Amniotic stem cell (primary cell): ENCODE measurements around the gene ENAH.
"Not testable (repeated sequence)": the region's sequence is repeated elsewhere in the genome, so short reads cannot be mapped to it uniquely, and the experiment has no call there.

Experiments
- DNase-seq: peaks from one replicate; lab custom pipeline; 2025; lab: John Stamatoyannopoulos, UW

The ENAH gene

DNA sequence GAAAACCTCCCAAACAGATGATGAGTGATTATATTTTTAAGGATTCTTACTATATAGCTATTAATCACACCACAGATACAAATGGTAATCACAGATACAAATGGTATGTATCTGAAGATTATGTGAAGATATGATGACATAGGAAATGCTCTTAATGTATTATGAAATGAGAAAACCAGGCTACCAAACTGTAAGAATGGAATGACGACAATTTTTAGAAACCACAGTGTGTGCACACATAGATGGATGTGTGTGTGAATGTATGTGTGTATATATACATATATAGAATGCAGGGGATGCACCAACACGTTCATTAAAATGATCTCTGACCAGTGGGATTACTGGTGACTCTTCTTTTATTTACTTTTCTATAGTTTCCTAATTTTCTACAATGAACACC, 21.5 kb upstream of the ENAH start:
- no peak for DNase-seq

DNA sequence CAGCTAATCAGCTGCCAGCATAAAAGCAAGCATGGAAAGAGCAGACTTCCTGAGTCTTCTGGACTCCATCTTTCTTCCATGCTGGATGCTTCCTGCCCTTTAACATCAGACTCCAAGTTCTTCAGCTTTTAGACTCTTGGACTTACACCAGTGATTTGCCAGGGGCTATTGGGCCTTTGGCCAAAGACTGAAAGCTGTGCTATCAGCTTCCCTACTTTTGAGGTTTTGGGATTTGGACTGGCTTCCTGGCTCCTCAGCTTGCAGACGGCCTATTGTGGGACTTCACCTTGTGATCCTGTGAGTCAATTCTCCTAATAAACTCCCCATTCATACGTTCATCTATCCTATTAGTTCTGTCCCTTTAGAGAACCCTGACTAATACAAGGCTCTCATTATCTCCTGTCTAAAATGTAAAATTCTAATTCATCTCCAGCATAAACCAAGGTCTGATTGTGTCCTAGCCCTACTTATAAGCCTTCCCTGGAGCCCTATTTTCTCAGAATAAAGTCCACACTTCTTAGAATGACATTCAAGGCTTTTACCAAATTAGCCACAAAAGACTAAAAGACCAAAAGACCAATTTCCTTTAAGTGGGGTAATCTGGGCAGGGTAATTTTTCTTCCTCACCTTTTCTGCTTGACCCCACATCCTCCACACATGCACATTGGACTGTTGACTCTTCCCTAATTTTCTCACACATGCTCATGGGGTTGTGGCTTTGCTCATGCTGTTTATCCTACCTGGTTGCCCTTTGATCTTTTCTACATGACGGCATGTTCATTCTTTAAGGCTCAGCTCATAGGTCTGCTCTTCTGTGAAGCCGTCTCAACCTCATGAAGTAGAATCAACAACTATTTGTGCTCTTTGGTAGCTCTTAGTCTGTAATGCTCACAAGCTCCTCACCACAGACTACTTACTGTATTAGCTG, 18.1 kb upstream of the ENAH start:
- no peak for DNase-seq

DNA sequence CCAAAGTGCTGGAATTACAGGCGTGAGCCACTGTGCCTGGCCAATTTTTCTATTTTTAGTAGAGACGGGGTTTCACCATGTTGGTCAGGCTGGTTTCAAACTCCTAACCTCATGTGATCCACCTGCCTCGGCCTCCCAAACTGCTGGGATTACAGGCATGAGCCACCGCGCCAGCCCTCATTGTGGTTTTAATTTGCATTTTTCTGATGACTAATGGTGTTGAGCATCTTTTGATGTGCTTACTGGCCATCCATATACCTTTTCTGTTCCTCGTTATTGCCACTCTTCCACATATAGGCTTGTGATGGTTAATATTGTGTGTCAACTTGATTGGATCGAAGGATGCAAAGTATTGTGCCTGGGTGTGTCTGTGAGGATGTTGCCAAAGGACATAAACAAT, 17.4 kb upstream of the ENAH start:
- DNase-seq = no peak

DNA sequence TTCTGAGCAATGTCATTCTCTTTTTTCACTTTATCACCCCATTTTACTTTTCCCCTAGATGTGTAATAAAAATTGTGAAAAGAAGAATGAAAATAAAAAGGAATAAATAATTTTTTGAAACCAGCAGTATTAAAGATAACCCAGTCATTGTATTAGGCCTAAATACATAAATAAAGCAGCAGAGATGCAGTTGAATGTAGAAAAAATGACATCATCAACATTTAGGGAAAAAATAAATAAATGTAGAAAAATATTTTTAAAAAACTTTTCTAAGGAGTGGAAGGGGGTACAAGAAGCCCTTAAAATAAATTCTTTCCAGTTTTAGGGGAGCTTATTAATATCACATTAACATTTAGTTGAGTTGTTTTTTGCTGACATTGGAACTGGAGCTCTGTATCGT, 15.3 kb upstream of the ENAH start:
- DNase-seq = no peak

DNA sequence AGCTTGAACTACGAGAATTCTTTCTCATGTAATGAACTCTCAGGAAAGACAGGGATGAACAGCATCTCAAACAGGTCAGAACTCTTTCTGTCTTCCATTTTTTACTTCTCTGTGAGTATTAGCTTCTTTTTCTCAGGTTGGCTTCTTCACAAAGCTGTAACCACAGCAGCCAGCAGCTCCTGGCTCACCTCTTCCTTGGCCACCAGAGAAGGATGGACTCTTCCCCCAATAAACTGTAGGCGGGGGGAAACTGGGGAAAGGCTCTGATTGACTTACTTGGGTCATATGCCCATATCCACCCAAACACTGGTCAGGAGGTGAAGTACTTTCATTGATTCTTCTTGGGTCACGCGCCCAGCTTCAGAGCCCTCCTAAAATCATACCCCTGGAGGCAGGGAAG, 14.4 kb upstream of the ENAH start:
- DNase-seq = no peak

DNA sequence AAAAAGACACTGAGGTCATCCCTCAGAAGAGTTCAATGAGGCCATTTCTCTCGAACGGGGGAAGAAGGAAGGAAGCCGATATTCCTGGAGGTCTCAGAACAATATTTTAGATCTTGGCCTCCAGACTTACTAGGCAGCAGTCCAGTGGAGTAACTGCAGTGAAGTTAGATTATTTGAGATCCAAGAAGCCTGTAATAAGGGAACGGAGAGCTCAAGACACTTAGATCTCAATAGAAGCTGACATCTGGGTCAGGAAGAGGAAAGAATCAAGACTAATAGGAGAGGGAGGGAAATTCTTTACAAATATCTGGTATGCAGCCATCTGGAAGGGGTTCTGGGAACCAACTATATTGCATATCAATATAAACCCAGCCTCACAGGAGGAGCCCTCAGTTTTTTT, 13.6 kb upstream of the ENAH start:
- DNase-seq = no peak

DNA sequence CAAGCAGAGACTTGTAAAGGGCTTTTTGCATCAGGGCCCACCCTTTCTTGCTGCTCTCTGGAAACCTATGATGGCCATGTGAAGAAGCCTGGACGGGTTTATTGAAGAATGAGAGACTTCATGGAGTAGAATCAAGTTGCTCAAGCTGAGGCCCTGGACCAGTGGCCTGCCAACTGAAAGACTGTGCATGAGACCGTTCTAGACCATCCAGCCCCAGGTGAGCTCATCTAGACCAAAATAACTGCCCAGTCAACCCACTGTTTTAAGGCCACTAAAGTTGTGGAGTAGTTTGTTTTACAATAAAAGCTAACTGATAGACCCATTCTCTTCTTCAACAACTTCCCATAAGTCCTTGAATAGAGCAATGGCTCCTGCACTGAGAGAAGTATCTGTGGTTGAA, 11.8 kb upstream of the ENAH start:
- no peak for DNase-seq

DNA sequence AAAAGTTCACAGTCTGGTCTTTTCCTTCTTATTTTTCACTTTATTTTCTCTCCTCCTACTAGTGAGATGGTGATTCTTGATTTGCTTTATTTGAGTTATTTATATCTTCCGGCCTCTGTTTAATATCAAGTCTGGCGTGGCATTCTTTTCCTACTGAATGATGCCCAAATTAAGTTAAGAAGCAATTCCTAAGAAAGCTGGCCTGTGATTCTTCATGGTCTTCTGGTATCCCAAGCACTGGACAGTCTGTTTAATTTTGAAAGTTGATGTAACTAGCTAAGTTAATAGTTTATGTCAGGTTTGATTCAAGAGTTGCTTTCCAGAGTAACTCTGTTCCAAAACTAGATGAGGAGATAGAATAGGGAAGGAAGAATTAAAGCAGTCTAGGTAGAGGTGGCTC, 9.2 kb upstream of the ENAH start:
- no peak for DNase-seq

DNA sequence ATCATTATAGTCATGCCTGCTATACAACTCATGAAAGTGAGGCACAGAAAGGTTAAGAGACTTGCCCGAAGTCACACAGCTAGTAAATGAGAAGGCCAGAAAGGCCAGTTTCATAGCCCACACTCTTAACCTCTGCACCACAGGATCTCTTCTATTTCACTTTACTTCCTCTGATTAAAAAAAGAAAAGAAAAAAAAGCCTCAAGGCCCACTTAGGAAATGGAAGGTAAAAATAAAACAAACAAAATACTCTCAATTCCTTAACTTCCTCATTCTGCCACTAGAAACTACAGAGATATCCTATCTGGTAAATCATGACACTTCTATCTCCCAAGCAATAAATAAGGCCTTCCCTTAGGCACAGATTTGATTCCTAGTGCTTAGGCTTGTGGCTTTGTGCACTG, 7.6 kb upstream of the ENAH start:
- DNase-seq = no peak

DNA sequence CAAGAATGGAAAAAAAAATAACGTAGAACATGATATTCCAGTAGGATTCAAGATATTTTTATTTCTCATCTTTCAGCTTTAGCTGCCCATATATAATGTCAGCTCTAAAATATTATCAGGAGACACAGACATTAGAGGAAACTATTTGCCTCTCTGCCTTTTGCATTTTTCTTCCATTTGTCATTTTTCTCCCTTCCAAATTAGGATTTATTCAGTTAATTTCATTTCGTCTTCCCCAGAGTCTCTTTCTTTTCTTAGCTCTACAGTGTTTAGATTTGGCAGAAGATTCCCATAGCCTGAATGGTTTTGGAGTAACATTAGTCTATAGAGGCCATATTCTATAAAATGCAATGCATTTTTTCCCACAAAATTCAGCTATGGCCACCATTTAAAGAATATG, 5.1 kb upstream of the ENAH start:
- DNase-seq = no peak

DNA sequence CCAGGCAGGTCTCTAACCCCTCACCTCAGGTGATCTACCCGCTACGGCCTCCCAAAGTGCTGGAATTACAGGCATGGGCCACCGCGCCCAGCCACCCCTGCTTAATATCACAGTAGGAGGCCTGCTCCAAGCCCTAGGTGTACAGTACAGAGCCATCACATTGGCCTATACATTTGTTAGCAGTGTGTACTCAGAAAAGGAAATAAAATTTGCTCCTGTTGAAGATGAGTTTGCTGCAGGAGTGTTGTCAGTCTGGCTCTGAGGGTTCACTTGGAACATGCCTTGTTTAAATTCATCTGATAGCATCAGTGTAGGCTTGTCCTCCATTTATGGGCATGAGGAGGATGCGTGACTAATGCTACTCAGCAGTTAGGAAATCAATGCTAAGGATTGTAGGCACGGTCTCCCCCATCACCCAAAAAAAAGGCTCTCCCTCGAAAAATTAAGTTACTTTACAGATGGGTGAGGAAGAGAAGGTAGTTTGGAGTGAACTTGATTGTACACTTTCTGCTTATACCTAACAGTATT, 4.6 kb upstream of the ENAH start:
- peak; percentile 69 for DNase-seq

DNA sequence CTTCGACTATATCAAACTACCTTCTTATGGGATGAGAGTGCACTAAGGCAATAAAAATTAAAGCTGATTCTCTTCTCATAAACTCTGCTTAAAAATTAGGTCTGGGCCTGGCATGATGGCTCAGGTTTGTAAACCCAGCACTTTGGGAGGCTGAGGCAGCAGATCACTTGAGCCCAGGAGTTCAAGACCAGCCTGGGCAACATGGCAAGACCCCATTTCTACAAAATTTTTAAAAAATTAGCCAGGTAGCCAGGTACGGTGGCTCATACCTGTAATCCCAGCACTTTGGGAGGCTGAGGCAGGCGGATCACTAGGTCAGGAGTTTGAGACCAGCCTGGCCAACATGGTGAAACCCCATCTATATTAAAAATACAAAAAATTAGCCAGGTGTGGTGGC, 3.3 kb upstream of the ENAH start:
- not testable (repeated sequence) for DNase-seq

DNA sequence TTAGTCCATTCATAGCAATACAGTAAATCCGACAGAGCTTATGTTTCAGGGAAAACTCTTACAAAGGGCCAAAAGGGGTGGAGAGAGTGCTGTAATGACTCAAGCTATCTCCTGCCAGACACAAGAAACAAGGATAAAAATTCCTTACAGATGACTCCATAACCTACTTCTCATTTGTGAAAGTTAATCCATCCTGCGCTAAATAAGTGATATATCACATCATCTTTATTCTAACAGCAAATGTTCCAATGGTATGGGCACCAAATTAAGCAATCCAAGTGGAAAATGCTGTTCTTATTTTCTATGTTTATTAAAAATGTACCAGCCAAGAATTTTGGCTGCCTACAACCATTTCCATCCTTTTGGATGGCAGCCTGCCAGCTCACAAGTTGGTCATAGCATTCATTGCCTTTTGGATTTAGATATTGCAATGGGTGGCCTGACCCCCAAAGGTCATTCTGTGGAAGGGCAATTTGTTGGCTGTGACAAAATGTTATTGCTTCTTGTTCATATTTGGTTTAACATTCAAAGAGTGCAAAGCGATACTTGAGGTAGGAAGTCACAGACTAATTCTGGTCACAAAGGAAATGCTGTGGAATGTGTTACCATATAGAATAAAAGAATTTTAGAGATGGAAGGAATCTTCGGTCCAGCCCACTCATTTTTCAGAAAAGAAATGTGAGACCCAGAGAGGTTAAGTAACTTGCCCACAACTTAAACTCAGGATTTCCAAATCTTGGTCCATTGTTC, 2.8 kb upstream of the ENAH start:
- peak; percentile 84 for DNase-seq

DNA sequence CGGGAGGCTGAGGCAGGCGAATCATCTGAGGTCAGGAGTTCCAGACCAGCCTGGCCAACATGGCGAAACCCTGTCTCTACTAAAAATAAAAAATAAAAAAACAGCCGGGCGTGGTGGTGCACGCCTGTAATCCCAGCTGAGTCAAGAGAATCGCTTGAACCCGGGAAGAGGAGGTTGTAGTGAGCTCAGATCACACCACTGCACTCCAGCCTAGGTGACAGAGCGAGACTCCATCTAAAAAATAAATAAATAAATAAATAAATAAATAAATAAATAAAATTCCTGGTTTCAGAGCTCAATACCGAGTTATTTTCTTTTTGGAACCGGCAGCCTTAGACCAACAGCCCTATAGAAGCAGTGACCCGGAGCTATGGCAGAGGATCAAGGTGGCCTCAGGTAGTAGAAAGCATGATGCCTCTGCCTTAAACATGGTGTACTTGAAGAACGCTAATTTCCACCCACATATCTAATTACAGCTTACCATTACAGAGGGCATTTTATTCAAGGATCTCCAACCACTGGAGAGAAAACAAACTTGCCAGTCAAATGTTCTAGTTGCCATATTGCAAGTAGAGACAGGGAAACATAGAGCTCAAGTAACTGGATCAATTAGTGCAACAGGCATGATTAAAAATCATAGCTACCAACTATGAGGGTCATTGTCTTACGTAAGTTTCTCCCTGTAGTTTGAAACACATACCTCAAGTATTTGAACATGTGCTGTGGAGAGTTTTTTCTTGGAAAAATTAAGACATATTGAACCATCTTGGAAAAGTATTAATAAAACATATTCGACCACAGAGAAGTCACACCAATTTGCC, 2.0 kb upstream of the ENAH start:
- DNase-seq = no peak

DNA sequence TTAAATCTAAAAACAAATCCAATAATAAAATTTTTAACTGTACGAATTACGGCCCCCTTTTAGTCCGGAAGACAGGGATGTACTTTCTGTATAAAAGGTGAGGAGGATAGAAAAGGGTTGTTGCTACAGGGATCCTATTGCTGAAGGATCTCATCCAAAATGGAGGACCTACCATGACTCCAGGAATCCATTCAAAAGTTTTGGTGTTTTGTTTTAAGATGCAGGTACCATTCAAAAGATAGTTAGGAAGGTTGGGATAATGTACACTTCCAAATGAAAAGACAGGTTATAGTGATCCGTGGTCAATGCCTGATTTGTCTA, 1.3 kb upstream of the ENAH start:
- DNase-seq = no peak

DNA sequence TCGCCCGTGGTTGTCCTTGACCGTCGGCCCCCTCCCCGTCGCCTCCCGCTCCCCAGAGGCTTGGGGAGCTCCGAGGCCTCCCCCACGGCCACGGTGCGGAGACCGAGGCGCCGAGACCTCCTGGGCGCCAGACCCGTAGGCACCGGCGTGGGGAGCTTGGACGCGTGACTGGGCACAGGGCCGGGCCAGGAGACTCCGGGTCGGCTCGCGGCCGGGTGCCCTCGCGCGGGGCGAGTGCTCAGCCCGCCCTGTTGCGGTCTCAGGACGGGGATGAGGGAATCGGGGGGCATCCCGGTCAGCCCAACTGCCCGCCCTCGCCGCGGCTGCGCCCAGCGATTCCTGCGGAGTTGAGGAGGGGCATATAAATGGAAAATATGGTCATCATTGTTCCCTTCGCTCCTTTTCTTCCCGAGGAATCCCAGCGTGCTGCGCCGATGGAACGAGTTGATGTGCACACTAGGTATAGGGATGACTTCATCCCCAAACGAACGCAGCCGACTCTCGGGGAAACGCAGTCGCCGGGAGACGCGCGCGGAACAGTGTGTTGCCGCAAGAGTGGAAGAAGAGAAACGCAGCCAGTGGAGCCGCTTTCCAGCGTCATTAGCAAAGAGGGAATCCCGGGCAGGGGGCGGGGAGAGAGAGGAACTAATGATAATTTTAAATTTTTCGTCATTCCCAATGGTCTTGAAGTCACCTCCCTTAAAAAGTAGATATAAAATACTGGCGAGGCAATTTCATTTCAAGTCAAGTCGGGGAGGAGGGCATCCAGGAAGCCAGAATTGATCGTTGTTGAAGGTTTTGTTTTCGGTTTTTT, 747 bp upstream of the ENAH start:
- peak; percentile 70 for DNase-seq

DNA sequence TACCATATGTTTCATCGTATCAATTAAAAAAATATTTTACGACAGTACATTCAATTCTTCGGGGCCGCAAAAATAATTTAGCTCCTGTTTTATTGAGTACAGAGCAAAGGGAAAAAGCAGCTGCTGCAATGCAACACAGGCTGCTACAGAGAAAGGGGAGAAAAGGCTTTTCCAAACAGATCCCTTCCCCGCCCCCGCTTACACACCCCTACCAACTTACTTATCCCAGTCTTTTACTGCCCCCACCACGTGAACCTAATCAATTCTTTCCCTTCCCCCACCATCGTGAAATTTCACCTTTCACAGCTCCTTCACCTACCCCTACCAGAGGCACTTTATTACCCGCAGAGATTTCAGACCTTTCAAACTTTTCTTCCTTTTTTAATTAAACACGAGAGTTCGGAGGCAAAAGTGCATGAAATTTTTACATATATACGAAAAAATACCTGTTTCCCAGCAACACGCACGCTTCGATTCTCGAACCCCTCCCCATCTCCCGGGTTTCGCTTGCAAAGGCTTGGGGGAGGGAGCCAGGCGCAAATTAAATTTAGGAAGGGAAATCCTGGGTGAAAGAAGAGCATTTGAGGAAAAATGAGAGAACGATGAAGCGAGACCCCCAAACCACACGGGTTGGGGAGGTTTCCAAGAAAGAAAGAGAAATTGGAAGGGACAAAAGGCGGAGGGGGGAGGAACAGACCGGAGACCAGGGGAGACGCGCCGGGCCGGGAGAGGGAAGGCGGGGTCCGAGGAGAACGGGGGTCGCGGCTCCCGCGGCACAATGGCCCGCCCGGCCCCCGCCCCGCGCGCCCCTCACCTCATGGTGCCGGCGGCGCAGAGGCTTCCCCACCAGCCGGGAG, 823 bp downstream of the ENAH start:
- DNase-seq = no peak

DNA sequence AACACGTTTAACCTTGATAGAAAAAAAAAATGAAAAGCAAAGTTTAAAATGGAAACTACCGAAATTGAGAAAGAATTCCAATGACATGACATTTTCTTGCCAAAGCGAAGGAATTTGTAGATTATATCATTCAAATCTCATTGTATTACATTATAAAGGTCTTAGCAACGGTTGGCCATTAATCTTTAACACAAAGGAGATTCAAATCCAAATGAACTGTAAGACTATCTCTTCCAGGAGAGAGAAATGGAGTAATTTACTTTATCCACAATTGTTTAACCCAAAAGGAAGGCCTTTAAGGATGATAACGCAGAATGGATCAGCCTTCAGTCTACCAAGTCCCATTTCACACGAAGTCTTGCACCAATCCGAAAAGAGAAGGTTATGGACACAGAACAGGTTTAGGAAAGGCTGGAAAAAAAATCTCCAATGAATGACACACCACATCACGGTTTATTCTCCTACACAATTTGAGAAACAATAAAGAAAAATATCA, 1.5 kb downstream of the ENAH start:
- DNase-seq = no peak

DNA sequence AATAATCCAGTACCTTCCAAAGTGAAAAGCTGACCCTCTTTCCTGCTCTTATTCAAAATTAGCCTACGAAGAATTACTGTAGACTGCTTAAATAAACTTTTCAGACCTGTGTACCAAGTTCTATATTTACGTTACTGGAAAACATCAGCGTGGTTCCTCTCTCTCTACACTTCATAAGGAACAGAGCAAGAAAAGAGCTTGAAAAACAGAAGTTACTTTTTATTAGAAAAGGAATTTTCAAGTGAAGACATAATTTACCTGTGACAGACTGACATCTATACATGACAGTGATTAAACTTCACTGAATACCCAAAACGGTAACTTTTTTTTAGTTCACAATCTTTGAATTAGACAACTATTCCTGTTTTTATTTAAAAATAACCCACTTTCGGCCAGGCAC, 2.7 kb downstream of the ENAH start:
- no peak for DNase-seq

DNA sequence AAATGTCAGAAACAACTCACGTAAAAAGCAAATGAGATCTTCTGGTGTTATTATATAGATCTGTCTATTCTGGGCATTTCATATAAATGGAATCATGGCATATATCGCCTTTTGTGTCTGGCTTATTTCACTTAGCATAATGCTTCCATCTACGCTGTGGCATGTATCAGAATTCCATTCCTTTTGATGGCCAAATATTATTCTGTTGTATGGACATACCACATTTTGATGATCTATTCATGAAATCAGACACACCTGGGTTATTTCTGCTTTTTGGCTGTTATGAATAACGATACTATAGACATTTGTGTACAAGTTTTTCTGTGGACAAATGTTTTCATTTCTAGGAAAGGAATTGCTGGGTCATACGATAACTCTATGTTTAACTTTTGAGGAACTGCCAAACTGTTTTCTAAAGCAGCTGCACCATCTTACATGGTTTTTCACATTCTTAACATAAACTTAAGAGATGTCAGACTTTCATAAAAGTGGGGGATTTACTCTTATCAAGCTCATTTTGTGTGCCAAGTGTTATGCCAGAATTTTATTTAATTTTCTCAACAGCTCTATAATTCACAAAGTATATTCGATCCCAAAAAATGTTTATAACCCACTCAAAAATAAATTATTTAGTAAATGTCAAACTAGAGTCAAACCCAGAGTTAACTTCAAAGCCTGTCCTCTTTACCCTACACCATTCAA, 7.6 kb downstream of the ENAH start:
- DNase-seq = no peak
